PFSK-1 (cell line): Measurements from ENCODE around the gene LRRN4CL.

Source experiments
- FOXP2 ChIP-seq: optimal IDR thresholded peaks from 2 replicates; pipeline ENCODE3; 2011; ENCODE audit warnings: borderline replicate concordance, control low read depth, inconsistent platforms; ENCODE audit not compliant: insufficient read depth; ENCODE audit errors: extremely low read length, extremely low read depth
- POLR2AphosphoS5 ChIP-seq: IDR thresholded peaks from 2 replicates; pipeline ENCODE4 v1.6.1; 2012; ENCODE audit warnings: low read depth, mild to moderate bottlenecking, control low read depth, low read length, moderate library complexity
- SIN3A ChIP-seq: IDR thresholded peaks from 2 replicates; pipeline ENCODE4 v1.6.1; 2012; ENCODE audit warnings: mild to moderate bottlenecking, low read length, moderate library complexity, borderline replicate concordance; ENCODE audit not compliant: insufficient read depth
- TAF1 ChIP-seq: IDR thresholded peaks from 2 replicates; pipeline ENCODE4 v1.6.1; 2012; ENCODE audit warnings: low read length, control low read depth, borderline replicate concordance; ENCODE audit not compliant: insufficient read depth
- TF ChIP-seq, protein P1 (sequence below), 2 experiments: IDR thresholded peaks; 2 replicates each; pipeline versions ENCODE4 v1.6.1 to v1.8.0; 2011 to 2012; ENCODE audit warnings: low read depth in 2 of 2, low read length in 2 of 2, control low read depth in 1 of 2, inconsistent platforms in 1 of 2, mild to moderate bottlenecking in 1 of 2, moderate library complexity in 1 of 2; ENCODE audit not compliant: insufficient read depth in 1 of 2

The LRRN4CL gene

GRCh38 chr11:62688491-62688890 is 839 bp downstream of the LRRN4CL start:
- no peak for TF ChIP-seq SIN3A
- TF ChIP-seq, protein P1, sequence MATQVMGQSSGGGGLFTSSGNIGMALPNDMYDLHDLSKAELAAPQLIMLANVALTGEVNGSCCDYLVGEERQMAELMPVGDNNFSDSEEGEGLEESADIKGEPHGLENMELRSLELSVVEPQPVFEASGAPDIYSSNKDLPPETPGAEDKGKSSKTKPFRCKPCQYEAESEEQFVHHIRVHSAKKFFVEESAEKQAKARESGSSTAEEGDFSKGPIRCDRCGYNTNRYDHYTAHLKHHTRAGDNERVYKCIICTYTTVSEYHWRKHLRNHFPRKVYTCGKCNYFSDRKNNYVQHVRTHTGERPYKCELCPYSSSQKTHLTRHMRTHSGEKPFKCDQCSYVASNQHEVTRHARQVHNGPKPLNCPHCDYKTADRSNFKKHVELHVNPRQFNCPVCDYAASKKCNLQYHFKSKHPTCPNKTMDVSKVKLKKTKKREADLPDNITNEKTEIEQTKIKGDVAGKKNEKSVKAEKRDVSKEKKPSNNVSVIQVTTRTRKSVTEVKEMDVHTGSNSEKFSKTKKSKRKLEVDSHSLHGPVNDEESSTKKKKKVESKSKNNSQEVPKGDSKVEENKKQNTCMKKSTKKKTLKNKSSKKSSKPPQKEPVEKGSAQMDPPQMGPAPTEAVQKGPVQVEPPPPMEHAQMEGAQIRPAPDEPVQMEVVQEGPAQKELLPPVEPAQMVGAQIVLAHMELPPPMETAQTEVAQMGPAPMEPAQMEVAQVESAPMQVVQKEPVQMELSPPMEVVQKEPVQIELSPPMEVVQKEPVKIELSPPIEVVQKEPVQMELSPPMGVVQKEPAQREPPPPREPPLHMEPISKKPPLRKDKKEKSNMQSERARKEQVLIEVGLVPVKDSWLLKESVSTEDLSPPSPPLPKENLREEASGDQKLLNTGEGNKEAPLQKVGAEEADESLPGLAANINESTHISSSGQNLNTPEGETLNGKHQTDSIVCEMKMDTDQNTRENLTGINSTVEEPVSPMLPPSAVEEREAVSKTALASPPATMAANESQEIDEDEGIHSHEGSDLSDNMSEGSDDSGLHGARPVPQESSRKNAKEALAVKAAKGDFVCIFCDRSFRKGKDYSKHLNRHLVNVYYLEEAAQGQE (IDR thresholded peaks at IDR 0.05; ENCODE audit: insufficient read depth in 1 of 2, low read depth in 2 of 2, low read length in 2 of 2) = no peak

GRCh38 chr11:62687508-62688396 is 1.6 kb downstream of the LRRN4CL start:
- no peak for TF ChIP-seq POLR2AphosphoS5
- TF ChIP-seq SIN3A = no peak
- TF ChIP-seq, protein P1 (IDR thresholded peaks at IDR 0.05; ENCODE audit: insufficient read depth in 1 of 2, low read depth in 2 of 2, low read length in 2 of 2) = no peak

- TF ChIP-seq, protein P1 (IDR thresholded peaks at IDR 0.05; ENCODE audit: insufficient read depth in 1 of 2, low read depth in 2 of 2, low read length in 2 of 2) = no peak
- TF ChIP-seq TAF1 (no peak), FOXP2 (no peak), POLR2AphosphoS5 (no peak), SIN3A (no peak)
These were observed 6.8 kb downstream of the LRRN4CL start for GRCh38 chr11:62682518-62682917.

DNA sequence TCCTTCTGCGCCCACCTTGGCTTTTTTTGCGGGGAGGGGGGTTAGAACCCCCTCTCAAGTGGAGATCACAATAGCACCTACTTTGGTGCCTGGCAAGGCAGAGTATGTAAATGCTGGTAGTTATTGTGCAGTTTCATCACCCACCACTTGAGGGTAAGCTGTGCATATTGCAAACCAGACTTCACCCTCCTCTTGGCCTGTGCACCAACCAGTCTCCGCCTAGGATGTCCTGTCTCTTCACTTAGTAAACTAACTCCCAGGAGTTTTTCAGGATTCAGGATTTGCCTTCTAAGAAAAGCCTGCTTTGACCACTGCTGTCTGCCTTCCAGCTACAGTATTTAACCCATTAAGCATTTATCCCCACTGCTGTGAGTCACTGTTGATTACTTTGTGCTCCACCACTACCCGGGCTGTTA is 8.5 kb downstream of the LRRN4CL start:
- TF ChIP-seq, protein P1 (IDR thresholded peaks at IDR 0.05; ENCODE audit: insufficient read depth in 1 of 2, low read depth in 2 of 2, low read length in 2 of 2) = no peak
- TF ChIP-seq TAF1 = no peak
- TF ChIP-seq FOXP2 = no peak
- no peak for TF ChIP-seq SIN3A
- TF ChIP-seq POLR2AphosphoS5 = no peak
